GM12865 (cell line): ENCODE measurements around the gene PPP2R1A.
"Not testable (repeated sequence)": the region's sequence is repeated elsewhere in the genome, so short reads cannot be mapped to it uniquely, and the experiment has no call there.

Experiments used
- DNase-seq: peaks from one replicate; pipeline ENCODE4 v3.0.0; 2010; ENCODE audit warnings: low read depth
- H3K4me3 ChIP-seq: 2 replicates; pipeline ENCODE4 v1.5.1; 2011; ENCODE audit warnings: mild to moderate bottlenecking, low read depth, low read length, control low read depth
- CTCF ChIP-seq: IDR thresholded peaks from 2 replicates; pipeline ENCODE4 v1.5.1; 2011; ENCODE audit warnings: low read length, control low read depth, low read depth, inconsistent platforms; ENCODE audit not compliant: insufficient read depth; ENCODE audit errors: missing control alignments

The PPP2R1A gene

GRCh38 chr19:52200044-52200443 lies 10.2 kb downstream of the PPP2R1A start:
- no peak for DNase-seq
- TF ChIP-seq CTCF, result no peak
- H3K4me3 ChIP-seq, result no peak overlapping the region

- H3K4me3 ChIP-seq, DNase-seq: not testable (repeated sequence)
Observed at GRCh38 chr19:52200755-52201391, 11.0 kb downstream of the PPP2R1A start.

- no peak for TF ChIP-seq CTCF
- no peak overlapping the region for H3K4me3 ChIP-seq
- DNase-seq, result no peak
Observed at GRCh38 chr19:52206481-52206880, 16.6 kb downstream of the PPP2R1A start.

GRCh38 chr19:52211203-52211602 lies 21.4 kb downstream of the PPP2R1A start:
- TF ChIP-seq CTCF, result no peak
- no peak for DNase-seq
- no peak overlapping the region for H3K4me3 ChIP-seq

GRCh38 chr19:52211926-52212571 lies 22.2 kb downstream of the PPP2R1A start:
- no peak for TF ChIP-seq CTCF
- no peak overlapping the region for H3K4me3 ChIP-seq
- DNase-seq, result no peak

GRCh38 chr19:52212572-52213255 lies 22.9 kb downstream of the PPP2R1A start:
- DNase-seq, result no peak
- H3K4me3 ChIP-seq, result no peak overlapping the region
- TF ChIP-seq CTCF, result no peak

GRCh38 chr19:52214241-52214640 lies 24.4 kb downstream of the PPP2R1A start:
- no peak overlapping the region for H3K4me3 ChIP-seq
- DNase-seq, result no peak
- TF ChIP-seq CTCF, result no peak
